Fibroblast of villous mesenchyme (primary cell): ENCODE measurements around the gene PPARGC1A. TPM values are rescaled to one million over a fixed set of nuclear protein-coding genes. Genes with fewer than 3 reads are reported as not detected.

Source experiments
- DNase-seq: peaks from one replicate; pipeline ENCODE4 v3.0.0-alpha.2; 2010; ENCODE audit warnings: low read depth
- H3K4me3 ChIP-seq: 2 replicates; pipeline ENCODE4 v1.5.1; 2011; ENCODE audit warnings: low read depth, mild to moderate bottlenecking, low read length
- total RNA-seq: library from RNA; depleted of rRNA; stranded (reverse); fragments of >200 nt; gene quantifications from 2 replicates; pipeline ENCODE4 v1.2.3, GENCODE V29; 2012
- TF ChIP-seq, protein P1 (sequence below): IDR thresholded peaks from 2 replicates; pipeline ENCODE4 v1.5.1; 2012; ENCODE audit warnings: low read depth, mild to moderate bottlenecking, low read length; ENCODE audit not compliant: insufficient read depth

Gene PPARGC1A
- total RNA-seq, 1 donor = 0.86 TPM

DNA sequence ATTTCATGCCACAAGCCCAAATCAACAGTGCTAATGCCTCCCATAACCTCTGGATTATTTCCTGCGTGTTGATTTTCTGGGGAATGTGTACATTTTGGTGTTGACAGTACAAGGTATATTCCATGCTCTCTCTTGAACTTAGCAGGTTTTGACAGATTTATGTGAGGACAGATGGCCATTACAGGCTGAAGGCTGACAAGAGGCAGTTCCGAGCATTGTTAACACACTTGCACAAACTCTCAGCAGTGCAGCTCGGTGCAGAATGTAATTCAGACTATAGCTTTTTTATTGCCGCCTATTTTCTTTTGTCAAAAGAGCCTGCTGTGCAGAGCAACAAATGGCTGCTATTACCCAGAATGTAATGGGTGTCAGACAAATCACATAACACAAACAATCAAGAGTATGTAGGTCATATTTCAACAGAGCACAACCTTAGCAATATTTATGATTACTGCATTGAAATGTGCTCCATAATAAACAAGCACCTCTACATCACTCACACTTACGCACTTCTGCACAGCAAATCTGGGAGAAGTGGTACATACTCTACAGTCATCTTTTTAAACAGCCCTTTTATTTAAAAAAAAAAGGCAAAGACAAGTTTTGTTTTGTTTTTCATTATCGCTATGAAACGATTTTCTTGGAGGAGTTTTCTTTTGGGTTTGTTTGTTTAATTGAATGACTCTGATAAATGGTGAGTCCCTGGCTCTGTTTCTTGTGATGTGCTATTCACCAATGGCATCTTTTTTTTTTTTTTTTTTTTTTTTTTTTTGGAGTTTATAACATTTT, 71.6 kb downstream of the PPARGC1A start:
- DNase-seq = peak; percentile 9
- no peak overlapping the region for H3K4me3 ChIP-seq
- TF ChIP-seq, protein P1, sequence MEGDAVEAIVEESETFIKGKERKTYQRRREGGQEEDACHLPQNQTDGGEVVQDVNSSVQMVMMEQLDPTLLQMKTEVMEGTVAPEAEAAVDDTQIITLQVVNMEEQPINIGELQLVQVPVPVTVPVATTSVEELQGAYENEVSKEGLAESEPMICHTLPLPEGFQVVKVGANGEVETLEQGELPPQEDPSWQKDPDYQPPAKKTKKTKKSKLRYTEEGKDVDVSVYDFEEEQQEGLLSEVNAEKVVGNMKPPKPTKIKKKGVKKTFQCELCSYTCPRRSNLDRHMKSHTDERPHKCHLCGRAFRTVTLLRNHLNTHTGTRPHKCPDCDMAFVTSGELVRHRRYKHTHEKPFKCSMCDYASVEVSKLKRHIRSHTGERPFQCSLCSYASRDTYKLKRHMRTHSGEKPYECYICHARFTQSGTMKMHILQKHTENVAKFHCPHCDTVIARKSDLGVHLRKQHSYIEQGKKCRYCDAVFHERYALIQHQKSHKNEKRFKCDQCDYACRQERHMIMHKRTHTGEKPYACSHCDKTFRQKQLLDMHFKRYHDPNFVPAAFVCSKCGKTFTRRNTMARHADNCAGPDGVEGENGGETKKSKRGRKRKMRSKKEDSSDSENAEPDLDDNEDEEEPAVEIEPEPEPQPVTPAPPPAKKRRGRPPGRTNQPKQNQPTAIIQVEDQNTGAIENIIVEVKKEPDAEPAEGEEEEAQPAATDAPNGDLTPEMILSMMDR = no peak

DNA sequence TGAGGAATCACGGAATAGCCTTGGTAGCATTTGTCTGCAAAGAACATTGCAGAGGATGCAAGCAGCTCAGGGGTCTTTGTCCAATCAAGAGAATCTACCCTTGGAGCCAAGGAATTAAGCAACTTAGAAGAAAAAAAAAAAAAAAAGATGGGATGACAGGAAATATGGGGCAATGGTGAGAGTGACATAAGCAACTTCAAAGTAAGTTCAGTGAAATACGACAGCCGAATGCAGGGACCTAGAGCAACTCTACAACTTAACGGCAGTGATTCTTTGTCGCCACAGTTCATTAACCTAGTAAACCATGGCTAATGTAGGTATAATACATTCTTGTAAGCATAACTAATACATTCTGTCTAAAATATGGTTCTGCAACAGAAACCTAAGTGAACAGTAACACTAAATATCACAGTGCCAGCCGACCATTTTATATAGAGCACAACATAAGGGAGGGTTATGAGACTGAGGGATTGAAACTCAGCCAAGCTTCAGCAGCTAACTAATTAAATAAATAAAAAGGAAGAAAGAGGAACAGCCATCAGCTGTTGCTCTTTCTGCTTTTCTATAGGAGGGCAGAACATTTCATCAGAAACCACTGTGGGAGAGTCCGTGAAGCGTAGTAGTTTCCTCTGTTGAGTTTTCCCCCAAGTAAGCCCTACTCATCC, 74.7 kb downstream of the PPARGC1A start:
- TF ChIP-seq, protein P1 = no peak
- DNase-seq = no peak
- no peak overlapping the region for H3K4me3 ChIP-seq

DNA sequence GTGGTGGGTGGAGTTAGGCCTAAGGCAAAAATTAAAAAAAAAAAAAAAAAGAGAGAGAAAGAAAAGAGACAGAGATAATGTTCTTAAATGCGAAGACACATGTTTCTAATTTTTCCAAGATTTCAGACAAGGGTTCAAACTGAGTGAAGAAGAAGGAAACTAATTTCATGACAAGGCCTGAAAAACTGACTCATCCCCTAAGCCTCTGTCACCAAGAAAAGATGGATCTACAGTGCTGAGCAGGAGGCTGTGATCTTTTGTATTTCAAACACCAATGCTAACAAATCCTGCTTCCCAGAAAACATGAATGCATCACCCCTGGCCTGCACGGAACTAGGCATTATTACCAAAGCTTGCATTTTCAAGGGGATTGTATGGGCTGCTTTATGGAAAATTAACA, 75.3 kb downstream of the PPARGC1A start:
- no peak overlapping the region for H3K4me3 ChIP-seq
- TF ChIP-seq, protein P1 = no peak
- DNase-seq = no peak

DNA sequence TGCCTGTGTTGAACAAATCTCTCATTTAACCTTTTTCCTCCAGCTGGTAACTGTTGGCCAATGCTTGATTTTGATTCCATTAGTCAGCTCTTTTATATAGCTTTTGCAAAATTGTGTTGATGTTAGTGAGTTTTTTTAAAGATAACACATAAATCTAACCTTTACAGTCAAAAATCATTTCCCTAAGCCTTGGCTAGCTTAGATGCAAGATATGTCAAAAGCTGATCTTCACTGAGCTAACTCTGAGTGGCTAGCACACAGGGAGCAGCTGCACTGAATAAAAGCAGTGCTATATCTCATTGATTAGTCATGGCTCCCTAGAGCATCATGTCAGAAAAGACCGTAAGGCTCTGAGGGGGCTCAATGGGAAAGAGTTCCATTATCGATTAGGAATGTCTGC, 78.7 kb downstream of the PPARGC1A start:
- DNase-seq = peak; percentile 63
- TF ChIP-seq, protein P1 = no peak
- H3K4me3 ChIP-seq = no peak overlapping the region

DNA sequence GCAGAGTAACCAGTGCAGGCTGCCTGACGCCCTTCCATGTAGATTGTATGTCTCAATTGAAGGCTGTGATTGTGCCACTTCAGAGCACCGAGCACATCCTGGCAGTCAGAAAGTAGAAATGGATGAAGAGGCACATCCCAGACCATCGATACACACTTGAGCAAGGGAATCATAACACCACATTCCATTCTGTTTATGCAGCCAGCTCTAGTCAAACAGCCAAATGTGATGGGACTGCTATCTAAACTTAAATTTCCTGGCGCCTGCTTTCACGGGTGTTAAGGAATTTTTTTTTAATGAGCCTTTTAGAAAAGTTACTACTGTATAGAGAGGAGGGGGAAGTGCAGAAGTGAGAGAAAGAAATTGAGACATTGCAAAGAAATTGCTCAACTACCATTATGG, 84.4 kb downstream of the PPARGC1A start:
- TF ChIP-seq, protein P1 = no peak
- H3K4me3 ChIP-seq = no peak overlapping the region
- peak; percentile 33 for DNase-seq

DNA sequence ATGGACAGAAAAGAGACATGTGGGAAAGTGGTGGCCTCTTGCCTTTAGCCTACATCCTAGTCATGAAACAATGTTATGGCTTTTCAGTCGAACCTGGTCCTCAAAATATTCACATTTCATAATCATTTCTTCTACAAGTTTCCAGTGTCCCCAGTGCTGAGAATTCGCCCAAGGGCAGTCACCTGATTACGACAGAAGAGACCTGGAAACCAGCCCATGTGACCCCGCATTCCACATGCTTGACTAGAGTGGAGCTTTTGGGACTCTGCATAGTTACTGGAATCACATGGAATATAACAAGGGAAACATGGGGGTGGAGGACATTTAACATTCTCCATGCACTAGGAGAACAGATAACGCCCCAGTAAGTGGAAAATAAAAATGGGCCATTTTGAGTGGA, 100.1 kb downstream of the PPARGC1A start:
- peak; percentile 96 for DNase-seq
- TF ChIP-seq, protein P1 = no peak
- H3K4me3 ChIP-seq = no peak overlapping the region
